ENCODE measurements around the gene DBNDD2.

DNA sequence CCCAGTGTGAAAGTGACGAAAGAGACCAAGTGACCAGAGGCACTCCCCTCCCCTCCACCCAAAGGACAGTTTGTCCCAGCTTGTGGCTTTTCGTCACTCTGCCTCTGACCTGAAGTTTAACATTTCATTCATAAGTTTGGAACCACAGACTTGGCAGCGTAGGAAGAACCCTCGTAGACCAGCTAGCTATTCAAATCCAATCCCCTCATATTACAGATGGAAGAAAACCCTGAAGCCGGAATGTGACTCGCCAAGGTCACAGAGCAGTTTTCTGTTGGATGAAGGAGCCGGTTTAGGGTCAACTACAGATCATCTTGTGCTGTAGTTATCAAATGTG, 49.1 kb upstream of the DBNDD2 start:
- TF ChIP-seq POLR2A (IDR thresholded peaks at IDR 0.05; ENCODE audit: low read depth, low read length) (no peak), POLR2AphosphoS5 (IDR thresholded peaks at IDR 0.05; ENCODE audit: low read depth, low read length) (no peak)
